Measurements from ENCODE around the gene SGCD. TPM values are rescaled to one million over a fixed set of nuclear protein-coding genes. Genes with fewer than 3 reads are reported as not detected.

The SGCD gene
- total RNA-seq, 1 experiment from 2014 or later, result 0.29 TPM

DNA sequence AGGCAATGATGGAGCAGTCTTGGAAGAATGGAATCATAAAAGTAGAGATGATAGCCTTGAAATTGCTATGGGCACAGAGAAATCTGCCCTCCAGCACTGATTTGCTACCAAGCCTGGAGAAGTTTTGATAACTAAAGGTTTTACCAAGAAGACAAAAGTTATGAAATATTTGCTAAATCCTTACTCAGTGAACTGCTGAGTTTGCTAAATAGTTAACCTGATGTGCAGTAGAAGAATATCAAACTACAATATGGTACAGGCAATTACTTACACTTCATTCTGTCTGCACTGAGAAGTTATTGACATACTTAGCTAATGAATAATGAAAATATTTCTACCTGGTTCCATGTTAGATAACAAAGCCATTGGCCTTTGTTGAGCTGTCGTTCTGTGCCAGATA lies 124.5 kb downstream of the SGCD start:
- no peak for DNase-seq (ENCODE audit: low read depth)

DNA sequence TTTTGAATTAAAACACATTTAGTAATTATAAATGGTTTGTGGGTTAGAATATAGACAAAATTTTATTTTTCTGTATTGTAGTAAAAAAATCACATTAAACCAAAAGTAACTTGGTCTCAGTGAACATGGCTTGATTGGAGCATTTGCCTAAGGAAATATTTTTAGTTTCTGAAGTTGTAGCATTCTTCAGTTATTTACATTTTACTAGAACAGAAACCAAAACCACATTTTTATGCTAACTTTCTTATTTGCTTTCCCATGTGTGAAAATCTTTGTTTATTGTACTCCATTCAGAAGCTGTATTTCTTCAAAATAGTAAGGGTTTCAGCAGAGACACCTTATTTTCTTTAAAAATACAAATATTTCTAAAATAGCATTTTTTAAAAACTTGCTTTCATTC lies 129.9 kb downstream of the SGCD start:
- DNase-seq (ENCODE audit: low read depth), result no peak

DNA sequence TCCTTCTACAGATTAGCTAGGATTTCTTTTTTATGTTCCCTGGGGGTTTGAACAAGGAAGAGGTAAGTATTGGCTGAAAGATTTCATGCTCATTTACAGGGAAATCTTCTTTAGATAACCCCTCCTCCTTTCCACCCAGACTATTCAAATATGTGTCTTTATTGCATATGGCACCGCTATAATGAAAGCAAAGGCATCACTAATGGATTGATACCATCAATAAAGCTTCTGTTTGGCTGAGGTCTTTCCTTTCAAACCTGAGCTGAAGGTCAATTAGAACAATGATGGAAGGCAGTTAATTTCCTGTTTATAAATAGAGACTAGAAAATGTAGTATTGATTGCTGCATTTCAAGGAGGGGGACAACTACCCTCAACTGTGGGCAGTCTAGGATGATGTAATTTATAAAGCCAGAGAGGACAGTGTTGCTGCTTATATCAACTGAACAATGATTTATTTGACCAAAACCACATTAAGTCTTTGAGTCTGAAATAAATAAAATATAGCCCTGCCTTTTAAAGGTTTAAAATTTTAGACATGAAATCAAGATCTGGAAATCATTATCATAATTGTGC lies 132.9 kb downstream of the SGCD start:
- DNase-seq (ENCODE audit: low read depth), result no peak

DNA sequence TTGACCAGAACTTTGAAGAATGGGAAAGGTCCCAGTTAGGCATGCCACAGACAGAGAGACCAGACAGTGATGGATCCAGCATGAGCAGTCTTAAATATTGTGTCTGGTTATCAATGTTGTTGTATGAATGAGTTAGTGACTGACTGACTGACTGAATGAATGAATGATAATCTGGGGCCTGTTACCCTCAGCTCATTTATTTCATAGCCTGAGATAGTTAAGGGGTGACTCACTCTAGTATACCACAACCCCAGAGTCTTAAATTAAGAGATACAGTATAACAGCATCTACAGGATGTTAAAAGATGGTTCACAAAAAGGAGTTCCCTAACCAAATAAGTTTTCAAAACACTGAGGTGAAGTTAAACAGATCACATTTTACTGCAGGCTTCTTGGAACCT lies 133.5 kb downstream of the SGCD start:
- DNase-seq (ENCODE audit: low read depth), result peak; percentile 34

DNA sequence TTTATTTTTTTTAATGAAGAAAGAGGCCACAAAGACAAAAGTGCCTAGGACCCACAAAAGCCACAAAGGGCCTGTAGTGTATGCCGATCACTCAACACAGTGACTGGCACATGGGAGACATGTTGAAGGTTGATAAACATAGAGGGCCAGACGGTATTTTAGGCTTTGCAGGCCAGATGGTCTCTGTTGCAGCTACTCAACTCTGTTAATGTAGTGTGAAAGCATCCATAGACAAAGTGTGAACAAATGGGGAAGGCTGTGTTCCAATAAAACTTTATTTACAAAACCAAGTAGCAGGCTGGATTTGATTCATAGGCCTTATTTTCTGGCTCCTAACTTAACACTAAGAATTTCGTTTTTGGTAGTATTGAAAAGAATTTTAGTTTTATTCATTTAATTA lies 139.9 kb downstream of the SGCD start:
- no peak for DNase-seq (ENCODE audit: low read depth)

DNA sequence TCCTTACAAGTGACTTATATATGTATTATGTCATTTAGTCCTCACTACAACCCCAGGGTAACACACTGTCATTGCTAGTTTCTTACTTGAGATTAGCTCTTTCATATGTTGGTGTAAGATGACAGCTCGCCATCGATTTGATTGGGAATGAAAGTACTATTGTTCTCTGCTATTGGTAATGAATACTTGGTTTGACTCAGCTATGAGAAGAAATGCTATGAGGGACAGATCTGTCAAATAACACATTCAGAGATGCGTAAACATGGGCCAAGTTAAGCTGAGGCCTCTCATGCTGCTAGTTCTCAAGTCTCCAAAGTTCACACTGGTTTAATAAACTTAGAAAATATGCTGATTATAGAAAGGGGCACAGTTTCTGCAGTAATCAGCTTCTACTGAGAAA lies 142.7 kb downstream of the SGCD start:
- DNase-seq (ENCODE audit: low read depth), result no peak

DNA sequence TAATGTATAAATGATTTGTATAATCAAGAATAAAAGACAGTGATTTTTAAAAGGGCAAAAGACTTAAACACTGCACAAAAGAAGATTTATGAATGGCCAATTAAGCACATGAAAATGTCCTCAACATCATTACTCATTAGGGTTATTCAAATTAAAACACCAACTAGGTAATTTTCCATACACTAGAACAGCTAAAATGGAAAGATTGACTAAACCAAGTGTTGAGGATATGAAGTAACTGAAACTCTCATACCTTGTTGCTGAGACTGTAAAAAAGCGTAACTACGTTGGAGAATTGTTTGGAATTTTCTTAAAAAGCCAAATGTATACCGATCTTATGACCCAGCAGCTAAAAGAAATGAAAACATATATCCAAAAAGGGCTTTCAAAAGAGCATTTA lies 144.9 kb downstream of the SGCD start:
- no peak for DNase-seq (ENCODE audit: low read depth)

DNA sequence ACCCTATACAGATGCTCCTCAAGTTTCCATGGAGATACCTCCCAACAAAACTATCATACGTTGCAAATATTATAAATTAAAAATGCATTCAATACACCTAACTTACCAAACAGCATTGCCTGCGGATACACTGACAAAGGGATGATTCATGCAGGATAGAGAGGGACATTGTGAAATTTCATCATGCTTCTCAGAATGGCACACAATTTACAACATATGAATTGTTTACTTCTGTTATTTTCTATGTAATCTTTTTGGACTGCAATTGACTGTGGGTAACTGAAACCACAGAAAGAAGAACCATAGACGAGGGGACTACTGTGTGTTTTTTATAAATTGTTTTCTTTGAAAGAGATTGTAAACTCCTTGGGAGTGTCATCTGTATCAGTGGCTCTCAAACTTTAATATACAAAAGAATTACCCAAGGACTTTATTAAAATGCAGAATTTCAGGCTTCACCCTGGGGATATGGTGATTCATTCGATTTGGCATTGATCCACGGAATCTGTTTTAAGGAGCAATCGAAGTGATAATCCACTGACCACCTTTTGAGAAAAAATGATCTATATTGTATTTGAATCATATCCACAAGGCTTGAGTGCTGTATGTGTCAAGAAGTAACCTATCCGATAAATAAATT lies 146.4 kb downstream of the SGCD start:
- peak; percentile 26 for DNase-seq (ENCODE audit: low read depth)

DNA sequence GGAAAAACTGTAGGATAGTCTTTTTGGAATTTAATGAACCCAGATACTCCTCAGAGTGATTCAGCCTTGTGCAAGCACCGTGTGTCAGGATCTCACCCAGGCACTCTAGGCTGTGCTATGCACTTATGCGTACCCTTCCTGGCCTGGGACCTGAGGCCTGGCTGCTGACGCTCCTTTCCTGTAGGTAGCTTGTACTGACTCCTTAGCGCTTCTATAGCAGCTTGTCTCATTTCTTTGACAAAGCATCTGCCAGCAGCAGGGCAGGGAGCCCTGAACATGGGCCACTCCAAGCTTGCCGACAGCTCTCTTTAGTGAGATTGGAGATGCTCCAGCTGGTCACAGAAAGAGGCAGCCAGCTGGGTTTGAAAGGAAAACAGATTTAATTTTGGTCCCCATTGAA lies 147.3 kb downstream of the SGCD start:
- no peak for DNase-seq (ENCODE audit: low read depth)

DNA sequence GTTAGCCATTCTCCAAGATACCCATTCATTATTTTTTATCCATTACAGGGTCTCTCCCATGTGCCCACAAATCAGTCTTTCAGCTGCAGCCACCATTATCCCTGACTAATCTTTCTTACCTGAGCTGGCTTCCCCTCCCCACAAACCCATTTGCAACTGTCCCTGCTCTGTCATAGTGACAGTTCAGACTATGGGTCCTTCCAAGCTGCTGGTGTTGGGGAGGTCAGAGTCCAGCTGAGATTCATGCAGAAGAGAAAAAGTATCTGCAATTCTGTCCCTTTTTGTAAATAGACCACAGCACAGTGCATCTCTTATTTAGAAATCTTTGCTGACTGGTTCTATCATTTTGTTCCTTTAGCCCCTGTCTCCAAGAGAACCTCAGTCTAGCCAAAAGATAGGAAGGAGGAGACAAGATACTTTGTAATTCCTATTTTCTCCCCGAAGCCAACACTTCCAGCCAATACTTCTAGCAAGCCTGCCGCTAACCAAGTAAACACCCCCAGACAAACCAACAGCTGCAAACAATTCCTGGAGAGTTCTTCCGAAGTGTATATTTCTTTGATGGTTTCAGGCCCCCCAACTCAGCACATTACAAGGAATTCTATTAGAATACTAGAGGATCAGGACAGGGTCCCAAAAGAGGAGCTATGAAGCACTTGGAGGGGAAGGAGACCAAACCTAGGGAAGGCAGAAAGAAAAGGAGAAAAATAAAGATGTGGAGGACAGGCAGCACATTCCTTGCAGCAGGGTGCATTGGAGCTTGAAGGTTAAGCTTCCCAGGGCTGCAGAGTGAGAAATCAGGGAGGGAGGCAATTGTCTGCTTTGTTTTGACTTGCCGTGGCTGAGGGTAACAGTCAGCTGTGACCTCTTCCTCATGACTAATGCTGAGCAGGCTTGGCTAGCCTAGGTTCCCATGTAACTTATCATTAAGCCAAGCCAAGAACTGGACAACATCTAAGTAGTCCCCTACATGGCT lies 148.5 kb downstream of the SGCD start:
- DNase-seq (ENCODE audit: low read depth), result peak; percentile 81

DNA sequence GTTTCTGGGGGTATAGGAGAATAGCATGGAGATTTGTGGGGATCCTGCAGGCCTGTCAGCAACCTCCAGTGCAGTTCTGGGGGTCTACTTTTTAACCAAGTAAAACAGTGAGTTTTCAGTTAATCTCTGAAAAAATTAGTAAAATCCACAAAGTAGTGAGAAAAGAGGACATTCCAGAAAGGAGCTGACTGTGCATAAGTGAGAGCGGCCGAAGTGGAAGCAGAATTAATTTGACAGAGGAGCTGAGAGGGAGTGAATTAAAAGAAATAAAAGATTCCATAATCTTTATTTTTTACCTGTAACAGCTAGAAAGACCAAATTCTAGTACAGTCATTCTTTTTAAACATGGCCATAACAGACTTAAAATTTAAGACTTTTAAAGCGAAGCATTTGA lies 149.2 kb downstream of the SGCD start:
- no peak for DNase-seq (ENCODE audit: low read depth)

DNA sequence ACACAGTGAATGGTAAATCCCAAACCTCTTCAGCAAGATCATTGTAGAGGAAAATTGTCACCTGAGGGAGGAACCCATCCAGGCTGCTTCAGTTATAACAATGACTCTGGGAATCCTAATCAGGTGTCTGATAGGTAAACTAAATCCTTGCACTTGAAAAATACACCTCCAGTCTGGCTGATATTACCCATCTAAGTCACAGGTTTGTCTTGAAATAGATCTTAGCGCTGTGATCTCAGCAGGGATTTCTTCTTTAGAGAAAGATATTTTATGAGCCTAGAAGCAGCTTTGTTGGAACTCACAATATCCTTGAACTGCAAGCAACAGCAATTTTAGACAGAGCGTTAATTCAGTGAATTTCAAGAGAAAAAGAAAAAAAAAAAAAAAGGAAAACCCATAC lies 149.7 kb downstream of the SGCD start:
- no peak for DNase-seq (ENCODE audit: low read depth)

DNA sequence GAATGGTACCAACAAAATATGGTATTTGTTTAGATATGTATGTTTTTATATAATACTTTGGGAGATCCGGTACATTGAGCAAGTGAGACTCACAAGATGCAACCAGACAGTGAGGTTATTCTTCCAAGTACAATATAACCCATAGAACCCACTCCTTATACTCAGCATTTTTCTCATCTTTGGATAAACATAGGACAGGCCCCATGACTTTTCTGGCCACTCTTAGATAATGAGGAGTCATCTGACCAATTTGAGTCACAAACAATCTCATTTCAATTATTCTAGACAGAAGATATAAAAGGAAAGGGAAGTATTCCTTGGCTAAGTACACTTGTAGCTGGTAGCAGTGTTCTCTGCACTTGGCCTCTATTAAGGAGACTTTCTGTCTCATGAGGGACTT lies 150.2 kb downstream of the SGCD start:
- DNase-seq (ENCODE audit: low read depth), result no peak

DNA sequence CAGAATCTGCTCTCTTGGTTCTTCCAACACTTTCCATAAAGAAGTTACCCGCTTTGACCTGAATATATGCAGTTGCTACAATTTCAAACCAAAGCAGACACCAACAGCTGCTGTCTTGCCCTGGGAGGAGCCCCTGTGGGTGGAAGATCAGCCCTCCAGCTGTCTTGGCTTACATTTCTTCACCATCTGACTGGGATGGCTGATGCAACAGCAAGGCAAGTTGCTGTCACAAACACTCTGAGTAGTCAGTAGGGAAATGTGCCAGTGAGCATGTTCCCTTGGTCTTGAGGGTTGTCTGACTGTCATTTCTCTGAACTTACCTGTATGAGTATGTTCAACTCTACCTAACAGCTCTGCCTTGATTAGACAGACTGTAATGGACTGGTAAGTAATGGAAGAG lies 152.9 kb downstream of the SGCD start:
- DNase-seq (ENCODE audit: low read depth), result no peak

DNA sequence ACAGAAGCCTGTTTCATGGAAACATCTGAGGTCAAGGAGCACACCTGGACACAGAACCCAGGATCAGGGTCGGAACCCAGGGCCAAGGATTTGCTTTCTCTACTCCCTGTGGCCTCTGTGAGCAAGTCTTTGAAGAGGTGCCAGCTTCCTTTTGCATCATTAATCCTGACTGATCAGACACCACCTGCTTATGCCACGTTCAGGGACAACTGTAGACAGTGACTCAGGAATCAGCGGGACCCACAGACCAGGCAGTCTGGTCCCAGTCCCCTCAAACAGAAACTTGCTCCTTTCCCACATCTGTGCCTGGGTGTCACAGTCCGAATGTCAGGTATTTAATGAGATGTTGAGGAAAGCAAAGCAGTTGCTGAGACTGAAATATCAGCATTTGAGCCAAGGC lies 154.8 kb downstream of the SGCD start:
- no peak for DNase-seq (ENCODE audit: low read depth)

DNA sequence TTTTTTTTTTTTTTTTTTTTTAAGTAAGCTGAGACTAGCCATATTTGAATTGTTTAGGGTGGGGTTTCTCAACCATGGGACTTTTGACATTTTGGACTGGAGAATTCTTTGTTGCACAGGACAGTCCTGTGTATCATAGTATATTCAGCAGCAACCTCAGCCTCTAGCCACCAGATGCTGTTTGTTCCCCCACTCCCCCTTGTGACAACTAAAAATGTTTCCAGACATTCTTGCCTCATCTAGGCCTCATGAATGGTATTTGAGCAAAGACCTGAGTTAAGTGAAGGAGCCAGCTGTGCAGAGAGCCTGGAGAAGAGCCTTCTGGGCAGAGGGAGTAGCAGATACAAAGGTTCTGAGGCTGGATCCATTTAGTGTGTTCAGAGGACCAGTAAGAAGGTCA lies 155.9 kb downstream of the SGCD start:
- no peak for DNase-seq (ENCODE audit: low read depth)

DNA sequence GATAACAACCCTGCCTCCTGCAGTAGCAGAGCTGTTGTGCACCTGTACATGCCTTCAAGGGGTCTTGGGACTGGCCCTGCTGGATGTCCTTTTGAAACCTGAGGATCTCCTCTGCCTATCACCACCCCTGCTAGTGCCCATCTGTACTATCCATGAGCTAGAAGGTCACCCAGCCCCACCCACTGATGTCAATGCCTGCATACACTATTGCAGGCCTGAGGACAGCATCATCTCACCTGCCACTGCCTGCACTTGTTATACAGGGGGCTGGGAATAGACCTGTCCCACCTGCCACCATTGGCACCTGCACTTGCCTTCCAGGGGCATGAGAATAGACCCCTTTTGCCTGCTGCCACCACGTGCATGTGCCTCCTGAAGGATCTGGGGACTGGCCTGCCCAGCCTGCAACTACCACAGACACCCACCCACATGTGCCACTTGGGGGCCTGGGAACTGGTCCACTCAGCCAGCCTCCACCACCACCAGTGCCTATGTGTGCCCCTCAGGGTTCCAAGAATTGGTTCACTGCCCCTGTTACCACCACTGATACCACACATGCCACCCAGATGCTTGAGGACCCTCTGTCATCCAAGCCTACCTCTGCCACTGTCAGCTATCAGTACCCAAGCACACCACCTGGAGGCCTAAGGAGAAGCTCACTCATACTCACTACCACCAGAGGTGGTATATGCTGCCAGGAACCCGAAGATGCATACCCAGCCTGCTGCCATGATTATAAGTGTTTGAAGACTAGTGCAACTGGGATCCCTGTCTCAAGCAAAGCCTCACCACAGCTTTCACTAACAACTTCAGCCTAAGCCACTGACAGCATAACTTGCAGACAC lies 159.7 kb downstream of the SGCD start:
- no peak for DNase-seq (ENCODE audit: low read depth)

DNA sequence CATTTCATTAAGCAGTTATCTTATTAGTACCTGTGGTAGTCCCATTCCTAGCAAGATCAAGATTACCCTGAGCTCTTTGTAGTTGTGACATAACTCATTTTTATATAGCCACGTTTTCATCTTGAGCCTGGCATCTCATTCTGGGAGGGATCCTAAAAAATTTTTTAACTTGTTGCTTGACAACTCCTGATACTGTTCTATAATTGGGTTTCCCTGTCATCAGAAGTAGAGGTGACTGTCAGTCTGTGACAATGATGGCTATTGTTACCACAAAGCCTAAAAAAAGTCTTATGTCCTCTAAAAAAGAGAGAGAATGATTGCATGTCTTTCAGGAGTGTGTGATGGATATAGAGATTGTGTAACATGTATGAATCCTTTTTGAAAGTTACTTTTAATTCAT lies 164.8 kb downstream of the SGCD start:
- DNase-seq (ENCODE audit: low read depth), result no peak

DNA sequence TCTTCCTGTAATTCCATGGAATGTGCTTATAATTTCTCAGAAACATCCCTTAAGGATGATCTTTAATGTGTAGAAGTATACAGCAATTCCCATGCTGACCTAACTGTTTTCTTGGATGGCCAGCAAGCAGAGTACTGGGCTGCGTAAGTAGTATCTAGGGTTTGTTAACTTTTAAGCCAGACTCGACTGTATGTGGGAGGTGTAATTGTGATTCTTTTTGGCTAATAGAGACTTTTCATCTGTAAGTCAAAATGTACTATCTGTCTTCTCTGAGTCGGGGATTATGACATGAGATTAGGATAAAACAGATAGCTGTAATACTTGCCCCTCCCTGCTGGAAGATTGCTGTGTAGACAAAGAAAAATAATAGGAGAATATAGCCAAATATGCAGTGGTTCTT lies 169.3 kb downstream of the SGCD start:
- DNase-seq (ENCODE audit: low read depth), result no peak

DNA sequence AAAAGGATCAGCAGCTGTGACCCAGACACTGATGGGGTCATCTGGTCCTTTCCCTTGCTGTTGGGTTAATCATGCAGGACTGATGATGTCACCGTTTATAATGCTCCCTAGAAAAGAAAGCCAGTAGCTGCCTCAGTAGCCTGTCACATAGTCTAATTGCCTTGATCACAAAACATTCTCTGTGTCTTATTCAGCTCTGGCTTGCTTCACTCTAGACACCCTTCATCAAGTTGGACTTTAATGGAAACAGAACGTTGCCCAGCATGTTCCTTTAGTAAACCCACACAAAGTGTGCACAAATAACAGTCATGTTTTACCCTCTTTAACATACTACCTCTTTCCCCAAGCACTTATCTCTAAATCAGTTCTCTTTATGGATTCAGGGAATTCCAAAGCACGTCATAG lies 170.8 kb downstream of the SGCD start:
- DNase-seq (ENCODE audit: low read depth), result no peak

DNA sequence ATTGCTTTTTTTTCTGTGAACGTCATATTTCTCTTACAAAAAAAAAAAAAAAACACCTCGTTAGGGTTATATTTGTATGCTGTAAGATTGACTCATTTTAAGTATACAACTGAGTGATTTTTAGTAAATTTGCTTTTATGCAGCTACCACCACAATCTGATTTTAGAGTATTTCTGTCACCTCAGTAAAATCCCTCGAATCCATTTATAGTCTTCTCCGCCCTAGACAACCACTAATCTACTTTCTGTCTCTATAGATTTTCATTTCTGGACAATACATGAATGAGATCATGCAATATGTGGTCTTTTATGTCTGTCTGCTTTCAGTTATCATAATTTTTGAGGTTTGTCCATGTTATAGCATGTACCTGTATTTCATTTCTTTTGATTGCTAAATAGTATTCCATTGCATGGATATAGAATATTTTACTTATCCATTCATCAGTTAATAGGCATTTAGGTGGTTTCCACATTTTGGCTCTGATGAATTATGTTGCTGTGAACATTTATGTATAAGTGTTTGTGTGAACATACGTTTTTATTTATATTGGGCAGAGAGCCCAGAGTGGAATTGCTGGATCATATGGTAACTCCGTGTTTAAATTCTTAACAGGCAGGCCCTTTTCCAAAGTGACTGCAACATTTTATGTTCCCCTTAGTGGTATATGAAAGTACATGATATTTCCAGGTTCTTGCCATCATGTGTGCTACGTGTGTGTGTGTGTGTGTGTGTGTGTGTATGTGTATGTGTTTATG lies 171.4 kb downstream of the SGCD start:
- no peak for DNase-seq (ENCODE audit: low read depth)
